ENCODE measurements around the gene TDRD9.

- TF ChIP-seq POU2F2 (IDR thresholded peaks at IDR 0.05; ENCODE audit: low read depth, low read length), result no peak
- TF ChIP-seq POLR2AphosphoS5 (IDR thresholded peaks at IDR 0.05; ENCODE audit: low read depth, low read length), result no peak
- no peak for TF ChIP-seq POLR2A (IDR thresholded peaks at IDR 0.05; ENCODE audit: low read depth, low read length)
- no peak for TF ChIP-seq SPI1 (IDR thresholded peaks at IDR 0.05; ENCODE audit: low read depth, low read length)
- TF ChIP-seq TAF1 (IDR thresholded peaks at IDR 0.05; ENCODE audit: low read depth, low read length), result no peak
- no peak for TF ChIP-seq PAX5 (IDR thresholded peaks at IDR 0.05; ENCODE audit: insufficient read depth, low read length, severe bottlenecking)
Observed at GRCh38 chr14:103946975-103947374, 18.7 kb downstream of the TDRD9 start.

Data from GM12891 (cell line).